D721Med (cell line): ENCODE data around the gene TSPAN33.
"Not testable (repeated sequence)": the region's sequence is repeated elsewhere in the genome, so short reads cannot be mapped to it uniquely, and the experiment has no call there.

Experiments
- DNase-seq: peaks from one replicate; pipeline ENCODE4 v3.0.0; 2011; ENCODE audit warnings: low spot score; ENCODE audit not compliant: insufficient read length
- FAIRE-seq: peaks from 2 replicates; lab custom pipeline; 2011; peaks lifted over from hg19 to GRCh38; lab: Jason Lieb, UNC
- CTCF ChIP-seq: IDR thresholded peaks from 2 replicates; pipeline ENCODE4 v1.5.1; 2012; ENCODE audit warnings: mild to moderate bottlenecking, control low read depth; ENCODE audit not compliant: insufficient read depth; ENCODE audit errors: missing control alignments

The TSPAN33 gene

GRCh38 chr7:129108581-129108980 is 35.9 kb upstream of the TSPAN33 start:
- TF ChIP-seq CTCF: no peak
- DNase-seq: no peak
- no peak for FAIRE-seq

- TF ChIP-seq CTCF: no peak
Observed at GRCh38 chr7:129110258-129110981, 34.1 kb upstream of the TSPAN33 start.

GRCh38 chr7:129110982-129111376 is 33.5 kb upstream of the TSPAN33 start:
- DNase-seq (no peak), FAIRE-seq (no peak)
- TF ChIP-seq CTCF: no peak

More at GRCh38 chr7:129110258-129110981, 34.1 kb upstream of the TSPAN33 start:
- no peak for FAIRE-seq
- DNase-seq: no peak

- DNase-seq (no peak), FAIRE-seq (no peak)
- no peak for TF ChIP-seq CTCF
Observed at GRCh38 chr7:129115676-129116075, 28.8 kb upstream of the TSPAN33 start.

- DNase-seq (no peak), FAIRE-seq (no peak)
- TF ChIP-seq CTCF: no peak
Observed at GRCh38 chr7:129118182-129118581, 26.3 kb upstream of the TSPAN33 start.

- FAIRE-seq: no peak
- no peak for TF ChIP-seq CTCF
- DNase-seq: no peak
Observed at GRCh38 chr7:129118976-129119375, 25.5 kb upstream of the TSPAN33 start.

- DNase-seq, FAIRE-seq: not testable (repeated sequence)
Observed at GRCh38 chr7:129121501-129122077, 22.9 kb upstream of the TSPAN33 start.
